Left ventricle myocardium inferior (tissue), 1 donor: ENCODE measurements around the gene BNC2. TPM values are rescaled to one million over a fixed set of nuclear protein-coding genes. Genes with fewer than 3 reads are reported as not detected.

Experiments used
- DNase-seq: peaks from one replicate; pipeline ENCODE4 v3.0.0-alpha.2; 2020
- H3K27ac ChIP-seq: fragments of 200-600 bp; replicated peaks from 2 replicates; pipeline ENCODE4 v1.8.0; 2021
- H3K27me3 ChIP-seq: fragments of 200-600 bp; 2 replicates; pipeline ENCODE4 v1.8.0; 2021; ENCODE audit warnings: low read depth
- H3K36me3 ChIP-seq: fragments of 200-600 bp; 2 replicates; pipeline ENCODE4 v1.8.0; 2021
- H3K4me1 ChIP-seq: fragments of 200-600 bp; 2 replicates; pipeline ENCODE4 v1.8.0; 2021
- H3K4me3 ChIP-seq: fragments of 200-600 bp; 2 replicates; pipeline ENCODE4 v1.8.0; 2021; ENCODE audit warnings: mild to moderate bottlenecking, moderate library complexity
- H3K9me3 ChIP-seq: fragments of 200-600 bp; replicated peaks from 2 replicates; pipeline ENCODE4 v1.8.0; 2021
- intact Hi-C: fragments of 100-400 bp; cut with micrococcal nuclease; formaldehyde crosslinking; loops from one replicate; pipeline ENCODE4 v1.11.0; 2022
- total RNA-seq: library from RNA; stranded (reverse); fragmentation: NEBNext Ultra II Directional; extraction: Animal tissue kit (Norgen Biotek cat#: 25700); gene quantifications from one replicate; pipeline ENCODE4 v1.2.1, GENCODE V29; 2021
- TF ChIP-seq, protein P1 (sequence below): fragments of 200-600 bp; IDR thresholded peaks from 2 replicates; pipeline ENCODE4 v1.8.0; 2021; ENCODE audit warnings: antibody characterized with exemption, mild to moderate bottlenecking, borderline replicate concordance
- donor health status: DM: no; HTN: yes; CAD: no; lungs with severe emphysema.

BNC2 gene
- total RNA-seq, 1 donor from 2014 or later, result 3.5 TPM

DNA sequence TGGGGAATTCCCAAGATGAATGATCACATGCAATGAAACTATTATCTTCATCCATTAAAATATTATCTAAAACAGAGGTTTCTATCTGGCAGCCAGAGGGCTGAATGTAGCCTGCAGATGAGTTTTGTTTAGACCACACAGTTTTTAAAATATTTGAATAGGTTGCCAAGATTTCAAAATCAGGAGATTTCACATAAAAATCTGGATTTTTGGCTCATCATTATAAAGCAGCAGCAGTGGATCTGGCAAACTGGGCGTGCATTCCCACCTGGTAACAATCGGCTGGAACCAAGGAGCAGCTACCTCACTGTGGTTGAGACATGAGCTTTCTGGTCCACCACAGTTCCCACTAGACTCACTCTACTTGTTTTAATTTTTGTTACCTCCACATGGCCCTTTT, 155.1 kb downstream of the BNC2 start:
- H3K36me3 ChIP-seq, result no peaks in the 10 kb centered on the region
- H3K4me1 ChIP-seq, result no peaks in the 10 kb centered on the region
- H3K27me3 ChIP-seq, result peaks cover 10% of the 10 kb centered on the region
- DNase-seq, result no peak
- no peak overlapping the region for H3K27ac ChIP-seq
- TF ChIP-seq, protein P1, sequence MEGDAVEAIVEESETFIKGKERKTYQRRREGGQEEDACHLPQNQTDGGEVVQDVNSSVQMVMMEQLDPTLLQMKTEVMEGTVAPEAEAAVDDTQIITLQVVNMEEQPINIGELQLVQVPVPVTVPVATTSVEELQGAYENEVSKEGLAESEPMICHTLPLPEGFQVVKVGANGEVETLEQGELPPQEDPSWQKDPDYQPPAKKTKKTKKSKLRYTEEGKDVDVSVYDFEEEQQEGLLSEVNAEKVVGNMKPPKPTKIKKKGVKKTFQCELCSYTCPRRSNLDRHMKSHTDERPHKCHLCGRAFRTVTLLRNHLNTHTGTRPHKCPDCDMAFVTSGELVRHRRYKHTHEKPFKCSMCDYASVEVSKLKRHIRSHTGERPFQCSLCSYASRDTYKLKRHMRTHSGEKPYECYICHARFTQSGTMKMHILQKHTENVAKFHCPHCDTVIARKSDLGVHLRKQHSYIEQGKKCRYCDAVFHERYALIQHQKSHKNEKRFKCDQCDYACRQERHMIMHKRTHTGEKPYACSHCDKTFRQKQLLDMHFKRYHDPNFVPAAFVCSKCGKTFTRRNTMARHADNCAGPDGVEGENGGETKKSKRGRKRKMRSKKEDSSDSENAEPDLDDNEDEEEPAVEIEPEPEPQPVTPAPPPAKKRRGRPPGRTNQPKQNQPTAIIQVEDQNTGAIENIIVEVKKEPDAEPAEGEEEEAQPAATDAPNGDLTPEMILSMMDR, result no peak
- no peaks in the 10 kb centered on the region for H3K9me3 ChIP-seq
- intact Hi-C loops, result no loop called here
- H3K4me3 ChIP-seq, result no peak overlapping the region

DNA sequence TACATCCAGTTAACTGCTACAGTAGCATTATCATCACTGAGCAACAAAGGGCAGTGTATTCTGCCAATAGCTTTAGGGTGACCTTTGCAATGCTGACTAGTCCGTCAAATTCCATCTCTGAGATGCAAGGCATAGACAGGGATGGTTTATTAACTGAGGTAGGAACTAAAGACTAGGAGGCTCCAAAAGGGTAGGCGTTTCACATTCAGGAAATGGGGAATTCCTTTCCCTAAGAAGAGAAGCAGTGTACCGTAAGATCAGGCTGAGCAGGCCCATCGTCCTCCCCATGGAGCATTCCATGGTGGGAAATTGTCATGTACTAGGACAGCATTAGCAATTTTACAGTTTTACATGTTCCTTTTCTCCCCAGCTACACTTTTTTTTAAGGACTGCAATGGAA, 157.7 kb downstream of the BNC2 start:
- H3K9me3 ChIP-seq, result no peaks in the 10 kb centered on the region
- H3K4me1 ChIP-seq, result no peaks in the 10 kb centered on the region
- H3K36me3 ChIP-seq, result no peaks in the 10 kb centered on the region
- TF ChIP-seq, protein P1, result no peak
- no peak overlapping the region for H3K4me3 ChIP-seq
- H3K27me3 ChIP-seq, result peaks cover 5% of the 10 kb centered on the region
- intact Hi-C loops, result no loop called here
- no peak overlapping the region for H3K27ac ChIP-seq
- no peak for DNase-seq

DNA sequence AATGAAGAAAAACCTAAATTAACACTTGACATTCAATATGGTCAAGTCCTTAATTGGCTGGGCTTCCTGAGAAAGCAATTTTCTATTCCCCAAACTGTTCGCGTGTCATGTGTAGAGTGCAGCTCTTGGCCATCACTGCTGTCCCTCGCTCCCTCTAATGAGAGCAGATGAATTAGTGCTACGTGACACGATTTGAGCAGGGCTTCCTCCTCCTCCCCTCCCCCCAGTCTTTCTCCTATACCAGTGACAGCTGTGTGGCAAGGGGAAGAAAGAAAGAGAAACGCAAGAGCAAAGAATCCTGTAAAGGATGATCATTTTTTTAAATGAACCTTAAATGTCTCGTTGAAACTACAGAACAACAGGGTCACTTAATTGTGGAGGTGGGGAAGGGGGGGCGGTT, 159.6 kb downstream of the BNC2 start:
- no peak for DNase-seq
- intact Hi-C loops, result no loop called here
- Histone ChIP-seq H3K9me3 (no peaks in the 10 kb centered on the region), H3K36me3 (no peaks in the 10 kb centered on the region), H3K27ac (no peak overlapping the region), H3K27me3 (peaks cover 5% of the 10 kb centered on the region), H3K4me1 (peaks cover 4% of the 10 kb centered on the region), H3K4me3 (no peak overlapping the region)
- TF ChIP-seq, protein P1, result no peak

DNA sequence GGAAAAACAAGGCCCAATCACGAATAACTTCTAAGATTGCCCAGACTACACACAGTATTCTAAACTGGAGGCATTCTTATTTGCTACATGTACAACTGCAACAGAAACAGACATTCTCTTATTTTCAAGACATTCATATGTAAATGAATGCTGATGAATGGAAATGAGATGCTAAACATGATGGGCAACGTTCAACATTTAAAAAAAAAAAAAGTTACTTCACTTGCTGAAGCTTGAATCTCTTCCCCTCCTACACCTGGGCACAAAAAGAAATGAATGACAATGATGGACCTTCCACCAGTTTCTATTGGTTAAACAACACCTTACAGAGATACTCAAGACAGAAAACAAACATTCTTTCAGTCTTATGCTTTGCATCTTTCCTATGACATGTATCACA, 160.5 kb downstream of the BNC2 start:
- TF ChIP-seq, protein P1, result no peak

DNA sequence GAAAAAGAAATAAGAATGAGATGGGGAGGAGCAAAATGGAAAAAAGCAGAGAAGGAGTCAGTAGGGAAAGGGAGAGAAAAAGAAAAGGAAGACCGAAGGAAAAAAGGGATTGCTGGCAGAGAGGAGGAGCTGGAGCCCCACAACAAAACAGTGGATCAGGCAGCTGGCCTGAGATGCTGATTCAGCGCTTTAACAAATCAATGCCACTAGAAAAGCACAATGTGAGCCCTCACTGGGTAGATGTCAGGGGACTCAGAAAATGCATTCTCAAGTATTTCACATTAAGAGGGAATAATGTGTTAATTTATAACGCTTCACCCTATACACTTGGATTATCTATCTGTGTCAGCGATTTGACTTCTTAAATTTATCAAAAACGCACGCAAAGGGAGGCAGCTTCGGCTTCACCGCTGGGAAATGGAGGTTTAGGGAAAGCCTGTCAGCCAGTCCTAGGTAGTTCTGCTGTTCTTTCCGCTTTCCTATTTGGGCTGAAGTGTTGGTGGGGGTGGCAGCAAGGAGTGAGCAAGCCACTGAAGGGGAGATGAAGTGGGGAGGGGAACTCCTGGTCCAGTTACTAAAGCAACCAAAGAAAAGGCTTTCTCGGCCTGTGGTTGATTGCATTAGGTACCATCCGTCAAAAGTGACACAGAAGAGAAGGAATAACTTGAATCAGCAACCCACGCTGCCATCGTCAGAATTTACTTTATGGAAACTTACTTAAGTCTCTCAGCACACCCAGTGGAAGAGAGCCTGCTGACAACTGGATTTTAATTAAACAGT, 161.6 kb downstream of the BNC2 start:
- TF ChIP-seq, protein P1, result no peak
- intact Hi-C loops, result no loop called here
- H3K36me3 ChIP-seq, result no peaks in the 10 kb centered on the region
- peaks cover 12% of the 10 kb centered on the region for H3K4me1 ChIP-seq
- H3K9me3 ChIP-seq, result no peaks in the 10 kb centered on the region
- no peak overlapping the region for H3K27ac ChIP-seq
- H3K4me3 ChIP-seq, result no peak overlapping the region
- no peak for DNase-seq
- H3K27me3 ChIP-seq, result peaks cover 5% of the 10 kb centered on the region

More for the DNA sequence above, 160.5 kb downstream of the BNC2 start:
- Histone ChIP-seq H3K27me3 (peaks cover 5% of the 10 kb centered on the region), H3K27ac (no peak overlapping the region), H3K4me3 (no peak overlapping the region), H3K4me1 (peaks cover 12% of the 10 kb centered on the region), H3K36me3 (no peaks in the 10 kb centered on the region), H3K9me3 (no peaks in the 10 kb centered on the region)
- intact Hi-C loops, result no loop called here
- DNase-seq, result no peak
